Esophagus squamous epithelium (tissue), 5 donors: ENCODE measurements around the gene KIAA1671. TPM values are rescaled to one million over a fixed set of nuclear protein-coding genes. Genes with fewer than 3 reads are reported as not detected.

ENCODE experiments used
- DNase-seq: peaks from one replicate; lab custom pipeline; 2025; lab: John Stamatoyannopoulos, UW
- H3K27ac ChIP-seq, 4 donors: fragments of 200-600 bp; sonication (generic); one replicate each; pipeline ENCODE4 v1.5.1; 2016 to 2019; ENCODE audit warnings: mild to moderate bottlenecking in 1 of 4
- H3K27me3 ChIP-seq, 4 donors: fragments of 200-600 bp; sonication (generic); 1 replicate in 3 of 4; 2 replicates in 1 of 4; pipeline versions ENCODE4 v1.5.1 to v1.6.0; 2017 to 2021; ENCODE audit warnings: antibody characterized with exemption in 1 of 4
- H3K36me3 ChIP-seq, 3 donors: fragments of 200-600 bp; sonication (generic); one replicate each; pipeline ENCODE4 v1.5.1; 2016 to 2019
- H3K4me1 ChIP-seq, 3 donors: fragments of 200-600 bp; sonication (generic); one replicate each; pipeline ENCODE4 v1.5.1; 2017 to 2019
- H3K4me3 ChIP-seq, 4 donors: fragments of 200-600 bp; sonication (generic); 1 replicate in 3 of 4; 2 replicates in 1 of 4; pipeline ENCODE4 v1.5.1; 2016 to 2019; ENCODE audit warnings: mild to moderate bottlenecking in 2 of 4, moderate library complexity in 1 of 4
- H3K9me3 ChIP-seq, 3 donors: fragments of 200-600 bp; sonication (generic); one replicate each; pipeline ENCODE4 v1.5.1; 2016 to 2019
- POLR2A ChIP-seq, 4 donors: fragments of 450-650 bp; IDR thresholded peaks; one replicate each; pipeline ENCODE4 v1.6.1; 2017; ENCODE audit warnings: antibody characterized with exemption in 4 of 4, mild to moderate bottlenecking in 4 of 4, moderate library complexity in 3 of 4
- WGBS, 2 donors: methylation state at CpG; one replicate each; pipeline ENCODE4 v1.1.5; 2018; 5-methylcytosine and 5-hydroxymethylcytosine counted together
- intact Hi-C: fragments of 100-400 bp; cut with DNase I; formaldehyde crosslinking; loops from one replicate; pipeline ENCODE4 v1.15.0; 2022
- total RNA-seq, 4 donors: library from RNA; depleted of rRNA; stranded (reverse); fragments of >200 nt; gene quantifications; one replicate each; pipeline ENCODE4 v1.1.0, GENCODE V29; 2016
- TF ChIP-seq, protein P1 (sequence below), 6 experiments: fragments of 450-650 bp in 4 of 6; fragments of 200-600 bp in 2 of 6; sonication (generic) in 2 of 6; IDR thresholded peaks; one replicate each; pipeline ENCODE4 v1.5.1; 2016 to 2019; ENCODE audit warnings: antibody characterized with exemption in 6 of 6, mild to moderate bottlenecking in 4 of 6, moderate library complexity in 4 of 6
- donor health status: DM: yes; HTN: yes; CAD: no.

The KIAA1671 gene
- total RNA-seq, 4 donors from 2014 or later, result 43.1 to 73.2 (median 47.5) TPM

DNA sequence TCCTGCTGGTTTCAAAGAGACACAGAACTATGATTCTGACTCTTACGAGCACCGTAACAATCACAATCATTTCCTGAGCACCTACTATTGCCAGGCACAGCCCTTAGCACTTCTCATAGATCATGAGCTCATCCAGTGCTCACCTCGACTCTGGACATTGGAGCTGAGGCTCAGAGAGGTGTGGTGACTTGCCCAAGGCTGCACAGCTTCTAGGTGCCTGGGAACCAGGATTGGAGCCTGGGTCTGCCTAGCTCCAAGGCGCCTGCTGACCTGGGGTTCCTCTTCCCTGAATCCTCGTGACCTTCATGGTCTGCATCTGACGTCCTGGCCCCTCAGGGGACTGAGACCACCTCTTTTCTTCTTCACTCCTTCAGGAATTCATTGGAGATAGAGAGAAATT, 196.5 kb downstream of the KIAA1671 start:
- 54 to 73% methylated on average over 4 to 5 of the region's 6 CpGs for WGBS, 2 donors
- DNase-seq, result no peak
- TF ChIP-seq POLR2A (IDR thresholded peaks at IDR 0.05), result no peak
- TF ChIP-seq, protein P1, sequence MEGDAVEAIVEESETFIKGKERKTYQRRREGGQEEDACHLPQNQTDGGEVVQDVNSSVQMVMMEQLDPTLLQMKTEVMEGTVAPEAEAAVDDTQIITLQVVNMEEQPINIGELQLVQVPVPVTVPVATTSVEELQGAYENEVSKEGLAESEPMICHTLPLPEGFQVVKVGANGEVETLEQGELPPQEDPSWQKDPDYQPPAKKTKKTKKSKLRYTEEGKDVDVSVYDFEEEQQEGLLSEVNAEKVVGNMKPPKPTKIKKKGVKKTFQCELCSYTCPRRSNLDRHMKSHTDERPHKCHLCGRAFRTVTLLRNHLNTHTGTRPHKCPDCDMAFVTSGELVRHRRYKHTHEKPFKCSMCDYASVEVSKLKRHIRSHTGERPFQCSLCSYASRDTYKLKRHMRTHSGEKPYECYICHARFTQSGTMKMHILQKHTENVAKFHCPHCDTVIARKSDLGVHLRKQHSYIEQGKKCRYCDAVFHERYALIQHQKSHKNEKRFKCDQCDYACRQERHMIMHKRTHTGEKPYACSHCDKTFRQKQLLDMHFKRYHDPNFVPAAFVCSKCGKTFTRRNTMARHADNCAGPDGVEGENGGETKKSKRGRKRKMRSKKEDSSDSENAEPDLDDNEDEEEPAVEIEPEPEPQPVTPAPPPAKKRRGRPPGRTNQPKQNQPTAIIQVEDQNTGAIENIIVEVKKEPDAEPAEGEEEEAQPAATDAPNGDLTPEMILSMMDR (IDR thresholded peaks at IDR 0.05), result no peak
- no peak overlapping the region for H3K4me3 ChIP-seq
- H3K27me3 ChIP-seq, result no peaks in the 10 kb centered on the region
- H3K4me1 ChIP-seq, result peaks cover 28 to 91% (median 59%) of the 10 kb centered on the region in 3 donors
- H3K9me3 ChIP-seq, result no peaks in the 10 kb centered on the region
- H3K36me3 ChIP-seq, result no peaks in the 10 kb centered on the region
- peak overlapping the region; percentile 43 to 79 (median 71) for H3K27ac ChIP-seq
- intact Hi-C loops, result no loop called here

DNA sequence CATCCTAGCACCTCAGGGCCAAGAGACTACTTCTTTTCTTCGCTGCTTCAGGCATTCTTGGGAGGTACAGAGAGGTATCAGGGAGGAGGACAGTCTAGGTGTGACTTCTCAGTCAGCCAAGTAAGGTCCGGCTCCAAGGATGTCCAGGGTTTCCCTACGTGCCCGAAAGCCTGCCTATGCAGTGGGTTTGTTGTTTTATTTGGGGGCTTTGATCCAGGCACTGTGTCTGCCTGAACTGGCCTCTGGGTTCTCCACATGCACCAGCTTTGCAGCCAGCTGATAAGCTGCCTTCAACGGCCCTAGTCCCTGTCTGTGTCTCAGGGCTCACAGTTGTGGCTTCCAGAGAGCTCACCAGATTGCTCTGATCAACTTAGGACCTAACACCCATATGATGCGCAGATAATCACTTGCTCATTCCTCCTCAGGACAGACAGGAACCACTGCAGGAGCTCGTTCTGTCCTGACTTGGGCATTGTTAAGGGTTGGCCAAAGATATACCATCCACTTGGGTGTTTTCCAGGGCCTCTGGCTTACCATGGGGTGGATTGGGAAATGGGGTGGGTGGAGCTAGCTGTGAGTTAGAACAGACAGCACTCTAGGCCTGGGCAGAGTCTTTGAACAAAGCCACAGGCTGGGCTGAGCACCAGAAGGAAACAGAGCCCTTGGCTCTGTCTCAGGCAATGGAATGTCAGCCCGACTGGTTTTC, 201.6 kb downstream of the KIAA1671 start:
- H3K9me3 ChIP-seq, result no peaks in the 10 kb centered on the region
- TF ChIP-seq POLR2A (IDR thresholded peaks at IDR 0.05), result no peak
- TF ChIP-seq, protein P1 (IDR thresholded peaks at IDR 0.05), result no peak
- 20 to 40% methylated on average over 3 of the region's 8 CpGs for WGBS, 2 donors
- intact Hi-C loops, result no loop called here
- no peak for DNase-seq
- no peaks in the 10 kb centered on the region for H3K27me3 ChIP-seq
- peaks cover 33 to 91% (median 43%) of the 10 kb centered on the region in 3 donors for H3K4me1 ChIP-seq
- peak overlapping the region; percentile 68 to 88 (median 81) for H3K27ac ChIP-seq
- H3K4me3 ChIP-seq, result no peak overlapping the region
- H3K36me3 ChIP-seq, result peaks cover 0 to 6% (median 0%) of the 10 kb centered on the region in 3 donors

- Histone ChIP-seq H3K36me3 (peaks cover 0 to 6% (median 0%) of the 10 kb centered on the region in 3 donors), H3K9me3 (no peaks in the 10 kb centered on the region), H3K27me3 (no peaks in the 10 kb centered on the region), H3K27ac (peak overlapping the region; percentile 68 to 88 (median 81)), H3K4me3 (peak overlapping the region in 1 of 4 donors; percentile 5), H3K4me1 (peaks cover 38 to 91% (median 42%) of the 10 kb centered on the region in 3 donors)
- intact Hi-C loops, result no loop called here
- 31 to 42% methylated on average over 1 to 2 of the region's 2 CpGs for WGBS, 2 donors
- TF ChIP-seq, protein P1 (IDR thresholded peaks at IDR 0.05), result no peak
- TF ChIP-seq POLR2A (IDR thresholded peaks at IDR 0.05), result no peak
- no peak for DNase-seq
These were observed 202.1 kb downstream of the KIAA1671 start for GRCh38 chr22:25154667-25154999.

DNA sequence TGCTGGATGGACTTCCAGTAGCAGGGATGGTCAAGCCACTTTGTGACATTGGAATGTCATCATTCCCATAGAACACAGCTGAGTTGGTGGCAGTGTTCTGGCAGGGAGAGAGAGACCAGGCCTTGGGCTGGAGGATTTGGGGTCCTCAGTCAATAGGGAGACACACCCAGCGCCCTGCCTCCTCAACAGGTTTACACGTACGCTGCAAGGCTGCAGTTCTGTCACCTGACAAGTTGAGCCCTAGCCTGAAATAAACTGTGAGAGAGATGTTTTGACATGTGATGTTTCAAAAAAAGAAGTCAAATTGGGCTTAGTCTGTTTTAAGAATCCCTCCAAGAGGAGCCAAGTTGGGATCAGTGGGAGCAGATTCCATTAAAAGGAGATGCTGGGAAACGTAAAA, 204.2 kb downstream of the KIAA1671 start:
- intact Hi-C loops, result no loop called here
- no peaks in the 10 kb centered on the region for H3K27me3 ChIP-seq

GRCh38 chr22:25159028-25159427, 206.5 kb downstream of the KIAA1671 start:
- intact Hi-C loops, result no loop called here
- Histone ChIP-seq H3K4me1 (peaks cover 29 to 98% (median 36%) of the 10 kb centered on the region in 3 donors), H3K9me3 (no peaks in the 10 kb centered on the region), H3K27ac (peak overlapping the region in 1 of 4 donors; percentile 4), H3K4me3 (no peak overlapping the region), H3K36me3 (peaks cover 0 to 6% (median 0%) of the 10 kb centered on the region in 3 donors), H3K27me3 (no peaks in the 10 kb centered on the region)
- no peak for DNase-seq
- WGBS, 2 donors, result 40 to 42% methylated on average over 1 to 4 of the region's 10 CpGs
- no peak for TF ChIP-seq POLR2A (IDR thresholded peaks at IDR 0.05)
- TF ChIP-seq, protein P1 (IDR thresholded peaks at IDR 0.05), result no peak

More for the DNA sequence above, 204.2 kb downstream of the KIAA1671 start:
- Histone ChIP-seq H3K9me3 (no peaks in the 10 kb centered on the region), H3K27ac (peak overlapping the region in 3 of 4 donors; percentile 2 to 50 (median 38)), H3K4me3 (no peak overlapping the region), H3K36me3 (peaks cover 0 to 6% (median 0%) of the 10 kb centered on the region in 3 donors), H3K4me1 (peaks cover 40 to 98% (median 46%) of the 10 kb centered on the region in 3 donors)
- DNase-seq, result no peak
- WGBS, 2 donors, result 35 to 55% methylated on average over 4 of the region's 4 CpGs
- TF ChIP-seq, protein P1 (IDR thresholded peaks at IDR 0.05), result no peak
- no peak for TF ChIP-seq POLR2A (IDR thresholded peaks at IDR 0.05)
